Measurements from ENCODE around the gene CDK11A.

DNA sequence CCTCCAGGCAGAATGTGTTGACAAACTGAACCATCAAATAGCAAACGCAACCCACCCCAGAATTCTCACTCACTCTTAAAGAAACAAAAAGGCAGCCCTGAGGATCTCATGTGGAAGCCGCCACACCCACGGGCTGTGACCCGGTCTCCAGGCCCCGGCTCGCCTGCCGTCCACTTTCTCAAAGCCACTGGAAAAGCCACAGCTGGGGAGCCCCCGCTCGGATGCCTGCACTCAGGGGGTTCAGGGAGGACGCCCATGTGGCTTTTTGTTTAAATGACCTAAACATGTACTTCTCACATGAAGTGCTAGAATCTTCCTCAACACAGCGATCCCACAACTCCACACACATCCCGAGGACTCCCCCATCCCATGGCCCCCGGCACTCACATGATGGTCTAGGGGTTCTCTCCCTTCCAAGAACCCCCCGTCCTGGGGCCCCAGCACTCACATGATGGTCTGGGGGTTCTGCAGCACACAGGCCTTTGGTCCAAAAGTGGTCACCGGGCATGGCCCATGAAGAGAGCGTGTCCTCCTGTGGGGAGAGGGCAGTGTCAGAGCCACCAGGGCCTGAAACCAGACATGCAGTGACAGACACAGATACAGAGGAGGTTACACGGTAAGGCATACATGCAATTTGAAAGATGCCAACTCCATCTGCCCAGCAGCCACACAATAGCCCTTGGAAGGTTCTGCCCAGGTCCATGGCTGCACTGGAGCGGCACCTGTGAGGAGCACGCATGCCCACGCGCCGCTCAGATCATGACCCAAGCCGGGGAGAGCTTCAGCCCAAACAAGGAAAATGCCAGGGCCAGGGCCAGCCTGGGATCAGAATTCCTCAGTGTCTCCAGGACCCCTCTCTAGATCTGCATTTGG, 37.6 kb upstream of the CDK11A start:
- TF ChIP-seq, protein P1, sequence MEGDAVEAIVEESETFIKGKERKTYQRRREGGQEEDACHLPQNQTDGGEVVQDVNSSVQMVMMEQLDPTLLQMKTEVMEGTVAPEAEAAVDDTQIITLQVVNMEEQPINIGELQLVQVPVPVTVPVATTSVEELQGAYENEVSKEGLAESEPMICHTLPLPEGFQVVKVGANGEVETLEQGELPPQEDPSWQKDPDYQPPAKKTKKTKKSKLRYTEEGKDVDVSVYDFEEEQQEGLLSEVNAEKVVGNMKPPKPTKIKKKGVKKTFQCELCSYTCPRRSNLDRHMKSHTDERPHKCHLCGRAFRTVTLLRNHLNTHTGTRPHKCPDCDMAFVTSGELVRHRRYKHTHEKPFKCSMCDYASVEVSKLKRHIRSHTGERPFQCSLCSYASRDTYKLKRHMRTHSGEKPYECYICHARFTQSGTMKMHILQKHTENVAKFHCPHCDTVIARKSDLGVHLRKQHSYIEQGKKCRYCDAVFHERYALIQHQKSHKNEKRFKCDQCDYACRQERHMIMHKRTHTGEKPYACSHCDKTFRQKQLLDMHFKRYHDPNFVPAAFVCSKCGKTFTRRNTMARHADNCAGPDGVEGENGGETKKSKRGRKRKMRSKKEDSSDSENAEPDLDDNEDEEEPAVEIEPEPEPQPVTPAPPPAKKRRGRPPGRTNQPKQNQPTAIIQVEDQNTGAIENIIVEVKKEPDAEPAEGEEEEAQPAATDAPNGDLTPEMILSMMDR (IDR thresholded peaks at IDR 0.05): no peak
- TF ChIP-seq POLR2A (IDR thresholded peaks at IDR 0.05) (no peak), EP300 (IDR thresholded peaks at IDR 0.05) (no peak)

All from tibial nerve (tissue), 4 donors.